ENCODE measurements around the gene FAT1.
A peak's percentile ranks its signal among the peaks of the same experiment; 100 is the strongest.

The FAT1 gene

GRCh38 chr4:186700746-186701145 is 22.9 kb downstream of the FAT1 start:
- no peak for DNase-seq (ENCODE audit: low read depth, low spot score)

- no peak for DNase-seq (ENCODE audit: low read depth, low spot score)
Measured at GRCh38 chr4:186699881-186700397, 23.7 kb downstream of the FAT1 start.

GRCh38 chr4:186699298-186699697 is 24.4 kb downstream of the FAT1 start:
- DNase-seq (ENCODE audit: low read depth, low spot score), result no peak

GRCh38 chr4:186698525-186698924 is 25.1 kb downstream of the FAT1 start:
- no peak for DNase-seq (ENCODE audit: low read depth, low spot score)

GRCh38 chr4:186698028-186698427 is 25.6 kb downstream of the FAT1 start:
- no peak for DNase-seq (ENCODE audit: low read depth, low spot score)

GRCh38 chr4:186695392-186695791 is 28.3 kb downstream of the FAT1 start:
- no peak for DNase-seq (ENCODE audit: low read depth, low spot score)

- no peak for DNase-seq (ENCODE audit: low read depth, low spot score)
Measured at GRCh38 chr4:186693894-186694293, 29.8 kb downstream of the FAT1 start.

- no peak for DNase-seq (ENCODE audit: low read depth, low spot score)
Measured at GRCh38 chr4:186693159-186693815, 30.4 kb downstream of the FAT1 start.

- no peak for DNase-seq (ENCODE audit: low read depth, low spot score)
Measured at GRCh38 chr4:186691396-186691795, 32.3 kb downstream of the FAT1 start.

GRCh38 chr4:186689476-186689875 is 34.2 kb downstream of the FAT1 start:
- no peak for DNase-seq (ENCODE audit: low read depth, low spot score)

- DNase-seq (ENCODE audit: low read depth, low spot score), result peak; percentile 87
Measured at GRCh38 chr4:186688150-186688943, 35.3 kb downstream of the FAT1 start.

GRCh38 chr4:186687265-186687664 is 36.4 kb downstream of the FAT1 start:
- no peak for DNase-seq (ENCODE audit: low read depth, low spot score)

GRCh38 chr4:186685767-186686183 is 37.9 kb downstream of the FAT1 start:
- DNase-seq (ENCODE audit: low read depth, low spot score), result no peak

GRCh38 chr4:186684889-186685309 is 38.8 kb downstream of the FAT1 start:
- no peak for DNase-seq (ENCODE audit: low read depth, low spot score)

GRCh38 chr4:186684220-186684619 is 39.4 kb downstream of the FAT1 start:
- DNase-seq (ENCODE audit: low read depth, low spot score), result no peak

- no peak for DNase-seq (ENCODE audit: low read depth, low spot score)
Measured at GRCh38 chr4:186680641-186681040, 43.0 kb downstream of the FAT1 start.

- DNase-seq (ENCODE audit: low read depth, low spot score), result no peak
Measured at GRCh38 chr4:186676531-186677161, 47.0 kb downstream of the FAT1 start.

GRCh38 chr4:186669735-186670134 is 53.9 kb downstream of the FAT1 start:
- no peak for DNase-seq (ENCODE audit: low read depth, low spot score)

- no peak for DNase-seq (ENCODE audit: low read depth, low spot score)
Measured at GRCh38 chr4:186669159-186669731, 54.4 kb downstream of the FAT1 start.

GRCh38 chr4:186666750-186667149 is 56.9 kb downstream of the FAT1 start:
- DNase-seq (ENCODE audit: low read depth, low spot score), result no peak

GRCh38 chr4:186666252-186666651 is 57.4 kb downstream of the FAT1 start:
- DNase-seq (ENCODE audit: low read depth, low spot score), result no peak

- DNase-seq (ENCODE audit: low read depth, low spot score), result no peak
Measured at GRCh38 chr4:186660403-186660802, 63.3 kb downstream of the FAT1 start.

Measured in iPS DF 19.7 (cell line).